Endothelial cell of umbilical vein (primary cell): ENCODE data around the gene ZDHHC22. TPM values are rescaled to one million over a fixed set of nuclear protein-coding genes. Genes with fewer than 3 reads are reported as not detected.

Experiments
- BruUV-seq: library from RNA; stranded (reverse); fragments of 400-500 nt; replicated peaks from 2 replicates; lab custom pipeline; 2021; lab: Mats Ljungman, UMichigan
- CTCF ChIA-PET: fragments of 300-600, 350-600 bp; sonication (Branson Sonifier 250); formaldehyde crosslinking; loops from one replicate; lab custom pipeline; 2021; ENCODE audit warnings: antibody characterized with exemption, inconsistent platforms; lab: Charles Lee
- POLR2A ChIA-PET: fragments of 300-600, 350-600 bp; sonication (Branson Sonifier 250); formaldehyde crosslinking; loops from one replicate; lab custom pipeline; 2021; ENCODE audit warnings: antibody characterized with exemption, inconsistent platforms; lab: Charles Lee
- DNase-seq: peaks from one replicate; pipeline ENCODE4 v3.0.0-alpha.2; 2011; ENCODE audit warnings: low read depth, low spot score
- FAIRE-seq: peaks from 2 replicates; lab custom pipeline; 2011; peaks lifted over from hg19 to GRCh38; lab: Jason Lieb, UNC
- H2AFZ ChIP-seq: 2 replicates; pipeline ENCODE4 v1.6.0; 2012; ENCODE audit warnings: low read depth, low read length, control low read depth, inconsistent platforms
- H3K27ac ChIP-seq: 2 replicates; pipeline ENCODE4 v1.5.1; 2011; ENCODE audit warnings: low read depth, mild to moderate bottlenecking, control low read depth, low read length, moderate library complexity; ENCODE audit not compliant: insufficient read depth
- H3K27me3 ChIP-seq, 2 experiments: 2 replicates each; pipeline versions ENCODE4 v1.6.0 to v1.6.1; 2011; ENCODE audit warnings: low read length in 2 of 2, mixed read lengths in 1 of 2; ENCODE audit not compliant: control insufficient read depth in 2 of 2, insufficient read depth in 2 of 2
- H3K36me3 ChIP-seq, 2 experiments: 2 replicates in 1 of 2; 3 replicates in 1 of 2; pipeline ENCODE4 v1.5.1; 2011; ENCODE audit warnings: low read length in 2 of 2, mild to moderate bottlenecking in 1 of 2, moderate library complexity in 1 of 2; ENCODE audit not compliant: control insufficient read depth in 2 of 2, insufficient read depth in 2 of 2; ENCODE audit errors: extremely low read depth in 1 of 2
- H3K4me1 ChIP-seq: 3 replicates; pipeline ENCODE4 v1.5.1; 2011; ENCODE audit warnings: mild to moderate bottlenecking, low read length; ENCODE audit not compliant: control insufficient read depth, insufficient read depth; ENCODE audit errors: extremely low read depth
- H3K4me2 ChIP-seq: 2 replicates; pipeline ENCODE4 v1.6.1; 2011; ENCODE audit warnings: low read length, control low read depth, mixed read lengths; ENCODE audit not compliant: insufficient read depth
- H3K4me3 ChIP-seq, 3 experiments: fragments of 200-600 bp in 1 of 3; sonication (generic), shearing (Covaris generic) in 1 of 3; replicated peaks in 1 of 3; 2 replicates each; pipeline ENCODE4 v1.5.1; 2011 to 2016; ENCODE audit warnings: control low read depth in 3 of 3, low read length in 3 of 3, mild to moderate bottlenecking in 2 of 3, inconsistent platforms in 1 of 3, low read depth in 1 of 3, moderate library complexity in 1 of 3; ENCODE audit not compliant: insufficient read depth in 1 of 3
- H3K79me2 ChIP-seq: 2 replicates; pipeline ENCODE4 v1.6.0; 2012; ENCODE audit warnings: low read length, inconsistent platforms; ENCODE audit not compliant: control insufficient read depth, insufficient read depth
- H3K9ac ChIP-seq: replicated peaks from 2 replicates; pipeline ENCODE3; 2011; ENCODE audit warnings: low read length, control low read depth; ENCODE audit not compliant: insufficient read depth; ENCODE audit errors: extremely low read depth
- H3K9me1 ChIP-seq: replicated peaks from 3 replicates; pipeline ENCODE4 v1.6.0; 2011; ENCODE audit warnings: mild to moderate bottlenecking, low read length; ENCODE audit not compliant: control insufficient read depth, insufficient read depth; ENCODE audit errors: extremely low read depth
- H3K9me3 ChIP-seq: replicated peaks from 2 replicates; pipeline ENCODE4 v1.5.1; 2012; ENCODE audit warnings: low read length, inconsistent platforms; ENCODE audit not compliant: control insufficient read depth, insufficient read depth
- H4K20me1 ChIP-seq: replicated peaks from 2 replicates; pipeline ENCODE3; 2011; ENCODE audit warnings: mild to moderate bottlenecking, low read length; ENCODE audit not compliant: control insufficient read depth, insufficient read depth; ENCODE audit errors: extremely low read depth
- CTCF ChIP-seq, 2 donors: IDR thresholded peaks; 1 replicate in 1 of 2; 2 replicates in 1 of 2; pipeline ENCODE4 v1.5.1; 2011; ENCODE audit warnings: low read length in 2 of 2, mild to moderate bottlenecking in 2 of 2, moderate library complexity in 2 of 2, control low read depth in 1 of 2, inconsistent platforms in 1 of 2, low read depth in 1 of 2; ENCODE audit not compliant: insufficient read depth in 1 of 2; ENCODE audit errors: extremely low read depth in 1 of 2
- EZH2 ChIP-seq: IDR thresholded peaks from 2 replicates; pipeline ENCODE4 v1.6.1; 2012; ENCODE audit warnings: borderline replicate concordance, low read depth, mild to moderate bottlenecking, moderate library complexity, low read length, inconsistent platforms; ENCODE audit not compliant: severe bottlenecking
- GATA2 ChIP-seq: IDR thresholded peaks from 2 replicates; pipeline ENCODE4 v1.7.0; 2011; ENCODE audit warnings: low read depth, mild to moderate bottlenecking, moderate library complexity, mixed read lengths, low read length; ENCODE audit not compliant: insufficient read length, insufficient read depth
- JUN ChIP-seq: IDR thresholded peaks from 2 replicates; pipeline ENCODE4 v1.6.1; 2011; ENCODE audit warnings: borderline replicate concordance, low read depth; ENCODE audit not compliant: insufficient read length, insufficient read depth
- MYC ChIP-seq: IDR thresholded peaks from one replicate; pipeline ENCODE4 v1.6.1; 2011; ENCODE audit warnings: mild to moderate bottlenecking, low read depth, low read length
- POLR2A ChIP-seq: IDR thresholded peaks from 2 replicates; pipeline ENCODE4 v1.6.1; 2012; ENCODE audit warnings: low read depth, mild to moderate bottlenecking, control low read depth, low read length
- dilution Hi-C: fragments of 300-500 bp; cut with MboI; formaldehyde crosslinking; loops from one replicate; pipeline ENCODE4 v1.15.0; 2019; ENCODE audit warnings: low sequenced_read_pairs; ENCODE audit not compliant: extremely low pct_ligation_motif_present
- intact Hi-C: fragments of 100-400 bp; cut with micrococcal nuclease; formaldehyde crosslinking; loops from one replicate; pipeline ENCODE4 v1.10.0; 2022
- polyA plus RNA-seq, 4 experiments: library from polyadenylated mRNA; depleted of rRNA in 3 of 4; stranded (reverse) in 3 of 4; unstranded in 1 of 4; fragments of >200 nt; gene quantifications; 2 replicates each; pipeline versions ENCODE4 v1.2.1 to v1.2.3, GENCODE V29; 2011 to 2012; ENCODE audit warnings: missing spikeins in 1 of 4
- total RNA-seq: library from RNA; stranded (reverse); gene quantifications from 2 replicates; pipeline ENCODE4 v1.2.3, GENCODE V29; 2021
- TF ChIP-seq, protein P1 (sequence below): IDR thresholded peaks from 2 replicates; pipeline ENCODE4 v1.6.1; 2011; ENCODE audit not compliant: insufficient read depth, insufficient read length

ZDHHC22 gene
- total and polyA plus RNA-seq, 2 donors (not counting 3 experiments of a cell fraction or from before 2014, with no cell fraction given), result 0.03 to 0.24 TPM

DNA sequence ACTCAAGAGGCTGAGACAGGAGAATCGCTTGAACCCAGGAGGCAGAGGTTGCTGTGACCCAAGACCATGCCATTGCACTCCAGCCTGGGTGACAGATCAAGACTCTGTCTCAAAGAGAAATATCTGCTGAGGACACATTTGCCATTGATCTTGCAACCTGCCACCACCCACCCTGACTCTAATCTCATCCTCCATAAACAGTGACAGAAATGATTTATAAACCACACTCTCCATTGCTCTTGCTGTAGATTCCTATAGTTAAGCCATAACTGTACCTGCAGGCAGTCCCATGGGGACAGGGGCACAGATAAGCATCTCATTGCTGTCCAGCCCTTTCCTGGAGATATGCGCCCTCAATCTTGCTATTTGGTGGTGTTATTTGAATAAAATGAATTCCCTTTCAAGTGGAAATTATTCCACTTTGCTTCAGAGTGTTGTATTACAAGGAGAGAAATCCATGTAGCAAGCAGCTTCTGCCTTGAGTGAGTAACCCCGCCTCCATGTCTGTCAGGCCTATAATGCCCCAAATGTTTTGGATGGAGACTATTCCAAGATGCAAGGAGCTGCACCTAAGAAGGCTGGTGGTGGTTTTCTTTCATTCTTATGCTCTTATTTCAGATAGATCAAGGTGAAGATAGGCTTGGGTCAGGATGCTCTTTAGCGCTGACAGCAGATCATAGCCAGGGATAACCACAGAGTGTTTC, 3.0 kb upstream of the ZDHHC22 start:
- Histone ChIP-seq H3K36me3 (no peaks in the 10 kb centered on the region), H4K20me1 (no peaks in the 10 kb centered on the region), H3K4me3 (no peak overlapping the region), H3K4me1 (peaks cover 13% of the 10 kb centered on the region), H3K9me3 (no peaks in the 10 kb centered on the region), H3K27me3 (peaks cover 67 to 76% of the 10 kb centered on the region in 2 experiments), H3K9me1 (no peaks in the 10 kb centered on the region), H3K4me2 (no peak overlapping the region), H3K79me2 (no peaks in the 10 kb centered on the region), H3K27ac (no peak overlapping the region), H2AFZ (no peak overlapping the region), H3K9ac (no peak overlapping the region)
- DNase-seq (no peak), FAIRE-seq (no peak)
- no TSS peak for BruUV-seq
- intact Hi-C loops, result no loop called here
- CTCF ChIA-PET, result interaction anchor here (2.2 kb wide), 1 partner anchor 10 kb away, joined by 8 read pairs; no protein-coding TSS in a partner anchor
- TF ChIP-seq CTCF (IDR thresholded peaks at IDR 0.05; ENCODE audit: extremely low read depth in 1 of 2, insufficient read depth in 1 of 2, low read depth in 1 of 2, low read length in 2 of 2) (no peak), JUN (no peak), GATA2 (no peak), MYC (no peak), POLR2A (no peak), EZH2 (no peak)
- TF ChIP-seq, protein P1, sequence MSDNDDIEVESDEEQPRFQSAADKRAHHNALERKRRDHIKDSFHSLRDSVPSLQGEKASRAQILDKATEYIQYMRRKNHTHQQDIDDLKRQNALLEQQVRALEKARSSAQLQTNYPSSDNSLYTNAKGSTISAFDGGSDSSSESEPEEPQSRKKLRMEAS, result no peak
- POLR2A ChIA-PET, result no interaction called here
- dilution Hi-C loops, result no loop called here
